ENCODE results near the gene CYSLTR2.

Gene CYSLTR2

GRCh38 chr13:48760626-48761025 is 106.9 kb downstream of the CYSLTR2 start:
- Histone ChIP-seq H3K9ac (ENCODE audit: low read length) (no peak overlapping the region), H3K9me2 (replicated peaks; ENCODE audit: insufficient read depth, low read length) (no peaks in the 10 kb centered on the region), H2AFZ (ENCODE audit: low read depth, low read length, severe bottlenecking) (no peak overlapping the region), H3K4me3 (ENCODE audit: insufficient read depth, low read length, poor library complexity, severe bottlenecking) (no peak overlapping the region), H3K36me3 (ENCODE audit: low read length) (no peaks in the 10 kb centered on the region), H3K9me3 (ENCODE audit: insufficient read depth, low read length) (peaks cover 11% of the 10 kb centered on the region; the same call in 1 of the 2 replicates), H4K20me1 (ENCODE audit: low read depth, low read length) (no peaks in the 10 kb centered on the region), H3K79me2 (ENCODE audit: insufficient read depth, low read length) (no peaks in the 10 kb centered on the region), H3K4me2 (ENCODE audit: low read depth, low read length, poor library complexity, severe bottlenecking) (no peak overlapping the region), H3F3A (ENCODE audit: insufficient read depth) (no peaks in the 10 kb centered on the region), H3K27me3 (ENCODE audit: low read length) (no peaks in the 10 kb centered on the region), H3K27ac (ENCODE audit: low read depth, low read length) (no peak overlapping the region)
- TF ChIP-seq EZH2phosphoT487 (conservative IDR thresholded peaks at IDR 0.05; ENCODE audit: low read length) = no peak
- TF ChIP-seq, protein P1, sequence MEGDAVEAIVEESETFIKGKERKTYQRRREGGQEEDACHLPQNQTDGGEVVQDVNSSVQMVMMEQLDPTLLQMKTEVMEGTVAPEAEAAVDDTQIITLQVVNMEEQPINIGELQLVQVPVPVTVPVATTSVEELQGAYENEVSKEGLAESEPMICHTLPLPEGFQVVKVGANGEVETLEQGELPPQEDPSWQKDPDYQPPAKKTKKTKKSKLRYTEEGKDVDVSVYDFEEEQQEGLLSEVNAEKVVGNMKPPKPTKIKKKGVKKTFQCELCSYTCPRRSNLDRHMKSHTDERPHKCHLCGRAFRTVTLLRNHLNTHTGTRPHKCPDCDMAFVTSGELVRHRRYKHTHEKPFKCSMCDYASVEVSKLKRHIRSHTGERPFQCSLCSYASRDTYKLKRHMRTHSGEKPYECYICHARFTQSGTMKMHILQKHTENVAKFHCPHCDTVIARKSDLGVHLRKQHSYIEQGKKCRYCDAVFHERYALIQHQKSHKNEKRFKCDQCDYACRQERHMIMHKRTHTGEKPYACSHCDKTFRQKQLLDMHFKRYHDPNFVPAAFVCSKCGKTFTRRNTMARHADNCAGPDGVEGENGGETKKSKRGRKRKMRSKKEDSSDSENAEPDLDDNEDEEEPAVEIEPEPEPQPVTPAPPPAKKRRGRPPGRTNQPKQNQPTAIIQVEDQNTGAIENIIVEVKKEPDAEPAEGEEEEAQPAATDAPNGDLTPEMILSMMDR (IDR thresholded peaks at IDR 0.05; ENCODE audit: insufficient read depth, low read length, poor library complexity, severe bottlenecking) = no peak

Measured in SU-DHL-6 (cell line).